ENCODE data around the gene LAMA2. TPM values are rescaled to one million over a fixed set of nuclear protein-coding genes. Genes with fewer than 3 reads are reported as not detected.

The LAMA2 gene
- total RNA-seq, 6 experiments from 2014 or later = 2.9 to 12.1 (median 6.2) TPM

DNA sequence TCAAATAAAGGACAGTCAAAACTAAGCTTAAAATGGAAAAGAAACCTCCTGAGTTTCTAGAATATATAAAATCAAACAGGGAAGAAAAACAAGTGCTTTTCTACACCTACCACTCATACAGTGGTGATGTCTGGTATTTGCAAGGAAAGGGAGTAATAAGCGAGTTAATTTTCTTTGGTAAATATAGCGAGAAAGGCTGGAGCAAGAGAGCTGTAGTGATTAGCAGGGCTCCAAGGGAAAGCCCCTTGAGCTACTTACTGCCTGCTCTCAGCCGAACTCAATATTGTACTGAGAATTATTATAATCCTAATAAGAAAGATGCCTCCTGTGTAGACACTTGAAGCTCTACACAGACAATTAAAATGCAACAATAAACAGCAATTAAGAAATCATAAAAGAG lies 296.3 kb downstream of the LAMA2 start:
- Histone ChIP-seq H3K36me3 (no peaks in the 10 kb centered on the region), H3K4me3 (no peak overlapping the region), H3K27ac (no peak overlapping the region), H3K4me1 (no peaks in the 10 kb centered on the region), H3K27me3 (no peaks in the 10 kb centered on the region), H3K9me3 (no peaks in the 10 kb centered on the region)
- no peak for ATAC-seq
- 36% methylated on average over 3 of the region's 3 CpGs for WGBS (ENCODE audit: insufficient coverage, low coverage, low lambda C conversion rate, missing lambda C conversion rate)
- TF ChIP-seq POLR2A (IDR thresholded peaks at IDR 0.05) = no peak
- TF ChIP-seq CTCF (IDR thresholded peaks at IDR 0.05) = no peak
- intact Hi-C loops (cut with DNase I) = no loop called here
- no peak for DNase-seq

DNA sequence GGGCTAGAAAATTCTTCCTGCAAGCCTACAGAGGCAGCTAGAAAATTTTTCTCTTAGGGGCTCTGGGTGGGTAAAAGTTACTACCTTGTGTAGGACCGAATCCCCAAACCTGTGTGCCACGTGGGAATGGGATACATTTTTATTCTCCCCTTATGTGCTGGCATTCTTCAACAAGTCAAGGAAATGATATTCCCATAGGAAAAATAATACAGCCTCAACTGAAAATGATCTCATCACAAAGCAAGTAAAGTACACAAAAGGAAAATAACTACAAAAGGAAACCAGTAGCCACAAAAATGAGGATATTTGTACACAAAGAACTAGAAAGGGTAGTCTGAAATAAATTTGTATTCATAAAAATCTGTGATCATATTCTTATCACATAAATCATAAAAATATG lies 298.1 kb downstream of the LAMA2 start:
- Histone ChIP-seq H3K27me3 (no peaks in the 10 kb centered on the region), H3K4me1 (no peaks in the 10 kb centered on the region), H3K27ac (no peak overlapping the region), H3K9me3 (no peaks in the 10 kb centered on the region), H3K4me3 (no peak overlapping the region), H3K36me3 (no peaks in the 10 kb centered on the region)
- intact Hi-C loops (cut with DNase I) = no loop called here
- ATAC-seq = no peak
- DNase-seq = no peak
- TF ChIP-seq CTCF (IDR thresholded peaks at IDR 0.05) = no peak
- TF ChIP-seq POLR2A (IDR thresholded peaks at IDR 0.05) = no peak
- WGBS (ENCODE audit: insufficient coverage, low coverage, low lambda C conversion rate, missing lambda C conversion rate) = 23% methylated on average over 2 of the region's 2 CpGs

GRCh38 chr6:129183187-129183591 lies 300.3 kb downstream of the LAMA2 start:
- Histone ChIP-seq H3K27ac (no peak overlapping the region), H3K4me3 (no peak overlapping the region), H3K9me3 (no peaks in the 10 kb centered on the region), H3K4me1 (no peaks in the 10 kb centered on the region), H3K36me3 (no peaks in the 10 kb centered on the region), H3K27me3 (no peaks in the 10 kb centered on the region)
- no peak for ATAC-seq
- WGBS (ENCODE audit: insufficient coverage, low coverage, low lambda C conversion rate, missing lambda C conversion rate) = 44% methylated on average over 1 of the region's 1 CpG
- intact Hi-C loops (cut with DNase I) = no loop called here
- TF ChIP-seq POLR2A (IDR thresholded peaks at IDR 0.05) = no peak
- no peak for TF ChIP-seq CTCF (IDR thresholded peaks at IDR 0.05)
- DNase-seq = no peak

- intact Hi-C loops (cut with DNase I) = no loop called here
- ATAC-seq (no peak), DNase-seq (no peak)
- no peaks in the 10 kb centered on the region for H3K9me3 ChIP-seq
- no peaks in the 10 kb centered on the region for H3K4me1 ChIP-seq
- H3K36me3 ChIP-seq = no peaks in the 10 kb centered on the region
- no peak for TF ChIP-seq CTCF (IDR thresholded peaks at IDR 0.05)
- TF ChIP-seq POLR2A (IDR thresholded peaks at IDR 0.05) = no peak
- H3K27me3 ChIP-seq = no peaks in the 10 kb centered on the region
- 62% methylated on average over 3 of the region's 3 CpGs for WGBS (ENCODE audit: insufficient coverage, low coverage, low lambda C conversion rate, missing lambda C conversion rate)
- no peak overlapping the region for H3K4me3 ChIP-seq
- no peak overlapping the region for H3K27ac ChIP-seq
Observed at GRCh38 chr6:129183681-129184301, 300.9 kb downstream of the LAMA2 start.

DNA sequence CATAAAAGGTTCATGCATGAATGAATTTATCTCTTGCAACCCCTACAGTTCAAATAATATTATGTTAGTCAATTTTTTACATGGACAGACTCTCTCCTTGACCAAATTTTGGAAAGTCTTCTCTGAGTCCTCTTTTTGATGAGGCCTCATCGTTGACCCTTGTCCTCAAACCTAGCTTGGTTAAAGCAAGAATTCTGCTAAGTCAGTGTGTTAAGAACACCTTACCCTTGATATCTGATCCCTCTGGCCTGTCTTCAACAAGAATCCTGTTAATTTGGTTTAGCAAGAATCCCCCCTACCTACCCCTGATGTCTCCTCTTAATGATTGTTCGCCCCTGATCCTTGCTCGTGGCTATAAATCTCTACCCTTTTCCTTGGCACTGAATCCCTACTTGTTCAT lies 301.4 kb downstream of the LAMA2 start:
- Histone ChIP-seq H3K27me3 (no peaks in the 10 kb centered on the region), H3K4me1 (no peaks in the 10 kb centered on the region), H3K4me3 (no peak overlapping the region), H3K9me3 (no peaks in the 10 kb centered on the region), H3K36me3 (no peaks in the 10 kb centered on the region), H3K27ac (no peak overlapping the region)
- 64% methylated on average over 3 of the region's 3 CpGs for WGBS (ENCODE audit: insufficient coverage, low coverage, low lambda C conversion rate, missing lambda C conversion rate)
- ATAC-seq (no peak), DNase-seq (no peak)
- TF ChIP-seq POLR2A (IDR thresholded peaks at IDR 0.05) (no peak), CTCF (IDR thresholded peaks at IDR 0.05) (no peak)
- intact Hi-C loops (cut with DNase I) = no loop called here

All from right lobe of liver (tissue), 6 donors.